HepG2 (cell line): ENCODE measurements around the gene WDR86.

Experiments used
- HNRNPLL ChIP-seq: fragments of 200-400 bp; formaldehyde crosslinking; IDR thresholded peaks from 2 replicates; pipeline ENCODE4 v1.6.1; 2017; ENCODE audit warnings: mild to moderate bottlenecking, low read depth, low read length; ENCODE audit not compliant: poor library complexity, severe bottlenecking
- MXI1 ChIP-seq: IDR thresholded peaks from 3 replicates; pipeline ENCODE4 v1.6.1; 2012; ENCODE audit warnings: low read depth, low read length, inconsistent platforms, borderline replicate concordance
- U2AF1 ChIP-seq: fragments of 200-400 bp; formaldehyde crosslinking; optimal IDR thresholded peaks from 2 replicates; pipeline ENCODE3; 2017; ENCODE audit warnings: mild to moderate bottlenecking, low read depth, low read length
- ZBTB21 ChIP-seq: sonication (generic); formaldehyde crosslinking; IDR thresholded peaks from 2 replicates; pipeline ENCODE4 v1.4.0; 2020; ENCODE audit warnings: missing genetic modification reagents
- TF ChIP-seq, protein P1 (sequence below): IDR thresholded peaks from 2 replicates; pipeline ENCODE4 v1.6.1; 2012; ENCODE audit warnings: inconsistent platforms

DNA sequence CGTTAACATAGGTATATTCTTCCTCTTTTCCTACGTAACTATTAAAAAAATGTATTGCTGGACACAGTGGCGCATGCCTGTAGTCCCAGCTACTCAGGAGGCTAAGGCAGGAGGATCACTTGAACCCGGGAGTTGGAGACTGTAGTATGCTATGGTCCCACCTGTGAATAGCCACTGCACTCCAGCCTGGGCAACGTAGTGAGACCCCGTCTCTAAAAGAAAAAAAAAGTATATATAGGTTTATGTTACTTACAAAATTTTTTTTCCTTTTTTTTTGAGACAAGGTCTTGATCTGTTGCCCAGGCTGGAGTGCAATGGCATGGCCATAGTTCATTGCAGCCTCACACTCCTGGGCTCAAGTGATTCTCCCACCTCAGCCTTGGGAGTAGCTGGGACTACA lies 62.6 kb downstream of the WDR86 start:
- TF ChIP-seq, protein P1, sequence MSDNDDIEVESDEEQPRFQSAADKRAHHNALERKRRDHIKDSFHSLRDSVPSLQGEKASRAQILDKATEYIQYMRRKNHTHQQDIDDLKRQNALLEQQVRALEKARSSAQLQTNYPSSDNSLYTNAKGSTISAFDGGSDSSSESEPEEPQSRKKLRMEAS, result no peak
- TF ChIP-seq ZBTB21 (CRISPR knock-in tag) (no peak), HNRNPLL (no peak), MXI1 (no peak), U2AF1 (no peak)
